HEK293 (cell line): ENCODE results near the gene SLC22A31.

ENCODE experiments used
- SP2 ChIP-seq: fragments of 450-650 bp; formaldehyde crosslinking; IDR thresholded peaks from 2 replicates; pipeline ENCODE4 v1.5.1; 2016; ENCODE audit warnings: missing biosample characterization, missing genetic modification characterization
- ZNF16 ChIP-seq: fragments of 450-650 bp; formaldehyde crosslinking; IDR thresholded peaks from 2 replicates; pipeline ENCODE4 v1.5.1; 2016; ENCODE audit warnings: low read depth, missing biosample characterization, missing genetic modification characterization

DNA sequence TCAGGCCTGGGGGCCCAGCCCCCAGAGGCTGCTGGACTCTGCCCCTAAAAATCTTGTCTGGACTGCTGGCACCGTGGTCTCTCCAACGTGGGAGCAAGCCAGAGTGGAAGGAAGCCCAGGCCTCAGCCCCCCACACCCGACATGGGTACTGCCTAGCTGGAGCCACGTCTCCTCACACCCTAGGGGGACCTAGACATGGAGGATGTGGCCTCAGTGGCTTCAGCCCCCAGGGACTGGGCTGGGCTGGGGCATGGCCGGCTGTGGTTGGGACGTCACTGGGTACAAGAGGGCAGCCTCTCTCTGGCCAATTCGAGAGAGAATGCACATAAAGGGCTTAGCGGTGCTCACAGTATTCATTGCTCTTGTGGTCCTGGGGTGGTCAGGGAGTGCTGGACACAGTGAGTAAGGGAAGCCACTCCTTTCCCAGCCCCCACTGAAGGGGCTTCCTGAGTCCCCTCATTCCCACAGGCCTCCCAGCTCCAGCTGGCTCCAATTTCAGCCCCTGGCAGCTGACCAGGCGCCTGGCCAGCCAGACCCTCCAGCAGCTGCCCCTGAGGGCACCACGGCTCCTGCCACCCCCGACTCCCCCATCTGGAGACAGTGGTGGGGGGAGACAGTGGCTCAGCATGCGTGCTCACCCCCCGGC lies 27.7 kb downstream of the SLC22A31 start:
- TF ChIP-seq ZNF16 (tag by site-specific recombination) (no peak), SP2 (tag by site-specific recombination) (no peak)
